ENCODE results near the gene ENOPH1.

The ENOPH1 gene

DNA sequence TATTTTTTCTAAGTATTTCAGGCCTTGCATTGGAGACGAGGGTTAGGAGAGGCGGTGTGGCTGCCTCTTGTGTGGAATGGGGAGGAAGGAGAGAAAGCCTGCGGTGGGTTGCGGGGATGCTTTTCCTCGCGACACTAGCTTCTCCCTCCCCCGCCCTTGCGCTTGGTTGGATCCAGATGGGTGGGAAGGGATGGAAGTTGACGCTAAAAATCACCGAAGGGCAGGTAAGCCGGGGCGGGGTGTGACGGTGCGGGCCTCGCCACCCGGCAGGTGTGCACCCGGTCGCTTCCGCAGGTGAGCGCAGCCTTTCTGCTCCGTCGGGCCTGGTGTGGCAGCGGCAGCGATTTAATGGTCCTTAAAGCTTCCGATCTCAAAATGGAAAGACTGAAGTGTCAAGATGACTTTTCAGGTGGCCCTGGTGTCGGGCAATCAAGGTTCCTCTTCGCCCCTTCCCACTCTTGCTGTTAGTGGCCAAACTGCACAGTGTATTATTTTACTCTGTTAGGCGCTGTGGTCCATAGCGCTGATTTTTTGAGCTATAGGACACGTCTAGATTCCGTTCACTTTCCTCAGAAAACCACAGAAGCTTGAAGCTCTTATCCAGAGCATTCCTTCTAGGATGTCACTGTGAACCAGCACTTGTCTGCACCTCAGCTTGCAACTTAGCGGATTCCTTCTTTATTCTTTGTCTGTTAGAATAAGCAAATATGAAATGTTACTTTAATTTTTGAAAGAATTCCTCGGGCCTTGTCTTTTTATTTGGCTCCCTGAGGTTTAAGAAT lies 765 bp downstream of the ENOPH1 start:
- no peaks in the 10 kb centered on the region for H3F3A ChIP-seq (ENCODE audit: low read depth)
- no peaks in the 10 kb centered on the region for H3K9me2 ChIP-seq (replicated peaks; ENCODE audit: low read depth, low read length)
- no peak for TF ChIP-seq EZH2phosphoT487 (IDR thresholded peaks at IDR 0.05; ENCODE audit: borderline replicate concordance)
- TF ChIP-seq, protein P1, sequence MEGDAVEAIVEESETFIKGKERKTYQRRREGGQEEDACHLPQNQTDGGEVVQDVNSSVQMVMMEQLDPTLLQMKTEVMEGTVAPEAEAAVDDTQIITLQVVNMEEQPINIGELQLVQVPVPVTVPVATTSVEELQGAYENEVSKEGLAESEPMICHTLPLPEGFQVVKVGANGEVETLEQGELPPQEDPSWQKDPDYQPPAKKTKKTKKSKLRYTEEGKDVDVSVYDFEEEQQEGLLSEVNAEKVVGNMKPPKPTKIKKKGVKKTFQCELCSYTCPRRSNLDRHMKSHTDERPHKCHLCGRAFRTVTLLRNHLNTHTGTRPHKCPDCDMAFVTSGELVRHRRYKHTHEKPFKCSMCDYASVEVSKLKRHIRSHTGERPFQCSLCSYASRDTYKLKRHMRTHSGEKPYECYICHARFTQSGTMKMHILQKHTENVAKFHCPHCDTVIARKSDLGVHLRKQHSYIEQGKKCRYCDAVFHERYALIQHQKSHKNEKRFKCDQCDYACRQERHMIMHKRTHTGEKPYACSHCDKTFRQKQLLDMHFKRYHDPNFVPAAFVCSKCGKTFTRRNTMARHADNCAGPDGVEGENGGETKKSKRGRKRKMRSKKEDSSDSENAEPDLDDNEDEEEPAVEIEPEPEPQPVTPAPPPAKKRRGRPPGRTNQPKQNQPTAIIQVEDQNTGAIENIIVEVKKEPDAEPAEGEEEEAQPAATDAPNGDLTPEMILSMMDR (conservative IDR thresholded peaks at IDR 0.05; ENCODE audit: low read length) = no peak
- H3K9ac ChIP-seq (ENCODE audit: low read depth, low read length, poor library complexity, severe bottlenecking) = peak overlapping the region; percentile 100
- peaks cover 70% of the 10 kb centered on the region for H4K20me1 ChIP-seq (ENCODE audit: insufficient read depth, low read length, poor library complexity, severe bottlenecking)
- no peaks in the 10 kb centered on the region for H3K9me3 ChIP-seq (ENCODE audit: insufficient read depth, low read depth, low read length)
- H3K27me3 ChIP-seq (ENCODE audit: insufficient read depth, low read length, poor library complexity, severe bottlenecking) = peaks cover 6% of the 10 kb centered on the region
- H3K36me3 ChIP-seq (ENCODE audit: insufficient read depth, low read length) = peaks cover 23% of the 10 kb centered on the region
- peaks cover 98% of the 10 kb centered on the region for H3K79me2 ChIP-seq (ENCODE audit: insufficient read depth, low read length)
- H2AFZ ChIP-seq (ENCODE audit: low read length) = peak overlapping the region; percentile 86
- H3K4me3 ChIP-seq (ENCODE audit: low read length, poor library complexity, severe bottlenecking) = peak overlapping the region; percentile 98
- H3K4me2 ChIP-seq (ENCODE audit: low read depth, low read length, poor library complexity, severe bottlenecking) = peak overlapping the region; percentile 74
- peaks cover 57% of the 10 kb centered on the region for H3K4me1 ChIP-seq (ENCODE audit: insufficient read depth, low read length, poor library complexity, severe bottlenecking)

DNA sequence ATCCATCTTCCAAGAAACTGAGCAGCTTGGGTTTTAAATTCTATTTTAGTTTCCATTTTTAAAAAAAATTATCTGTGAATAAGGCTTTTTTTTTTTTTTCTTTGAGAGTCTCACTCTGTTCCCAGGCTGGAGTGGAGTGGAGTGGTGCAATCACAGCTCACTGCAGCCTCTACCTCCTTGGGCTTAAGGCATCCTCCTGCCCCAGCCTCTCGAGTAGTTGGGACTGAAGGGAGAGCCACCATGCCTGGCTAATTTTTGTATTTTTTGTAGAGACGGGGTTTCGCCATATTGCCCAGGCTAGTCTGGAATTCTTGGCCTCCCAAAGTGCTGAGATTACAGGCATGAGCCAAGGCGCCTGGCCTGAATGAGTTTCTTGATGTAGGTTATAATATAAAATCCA lies 1.4 kb downstream of the ENOPH1 start:
- H3K79me2 ChIP-seq (ENCODE audit: insufficient read depth, low read length) = peaks cover 98% of the 10 kb centered on the region
- H3K9me3 ChIP-seq (ENCODE audit: insufficient read depth, low read depth, low read length) = no peaks in the 10 kb centered on the region
- no peak overlapping the region for H2AFZ ChIP-seq (ENCODE audit: low read length)
- no peak for TF ChIP-seq EZH2phosphoT487 (IDR thresholded peaks at IDR 0.05; ENCODE audit: borderline replicate concordance)
- TF ChIP-seq, protein P1 (conservative IDR thresholded peaks at IDR 0.05; ENCODE audit: low read length) = no peak
- H3K9me2 ChIP-seq (replicated peaks; ENCODE audit: low read depth, low read length) = no peaks in the 10 kb centered on the region
- peak overlapping the region; percentile 98 for H3K4me3 ChIP-seq (ENCODE audit: low read length, poor library complexity, severe bottlenecking)
- peaks cover 16% of the 10 kb centered on the region for H3K36me3 ChIP-seq (ENCODE audit: insufficient read depth, low read length)
- peaks cover 6% of the 10 kb centered on the region for H3K27me3 ChIP-seq (ENCODE audit: insufficient read depth, low read length, poor library complexity, severe bottlenecking)
- no peaks in the 10 kb centered on the region for H3F3A ChIP-seq (ENCODE audit: low read depth)
- H3K9ac ChIP-seq (ENCODE audit: low read depth, low read length, poor library complexity, severe bottlenecking) = peak overlapping the region; percentile 100
- H4K20me1 ChIP-seq (ENCODE audit: insufficient read depth, low read length, poor library complexity, severe bottlenecking) = peaks cover 67% of the 10 kb centered on the region
- peaks cover 50% of the 10 kb centered on the region for H3K4me1 ChIP-seq (ENCODE audit: insufficient read depth, low read length, poor library complexity, severe bottlenecking)
- peak overlapping the region; percentile 74 for H3K4me2 ChIP-seq (ENCODE audit: low read depth, low read length, poor library complexity, severe bottlenecking)

DNA sequence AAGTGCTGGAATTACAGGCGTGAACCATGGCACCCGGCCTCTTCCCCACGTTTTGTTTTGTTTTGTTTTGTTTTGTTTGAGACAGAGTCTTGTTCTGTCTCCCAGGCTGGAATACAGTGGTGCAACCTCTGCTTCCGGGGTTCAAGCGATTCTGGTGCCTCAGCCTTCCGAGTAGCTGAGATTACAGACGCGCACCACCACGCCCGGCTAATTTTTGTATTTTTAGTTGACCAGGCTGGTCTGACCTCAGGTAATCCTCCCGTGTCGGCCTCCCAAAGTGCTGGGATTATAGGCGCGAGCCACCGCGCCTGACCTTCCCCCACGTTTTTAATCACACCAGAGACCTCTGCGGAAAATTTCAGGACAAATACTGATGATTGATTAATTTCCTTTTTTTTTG lies 2.2 kb downstream of the ENOPH1 start:
- Histone ChIP-seq H3K36me3 (ENCODE audit: insufficient read depth, low read length) (peaks cover 8% of the 10 kb centered on the region), H3K4me2 (ENCODE audit: low read depth, low read length, poor library complexity, severe bottlenecking) (peak overlapping the region; percentile 74), H2AFZ (ENCODE audit: low read length) (no peak overlapping the region), H3K9ac (ENCODE audit: low read depth, low read length, poor library complexity, severe bottlenecking) (peak overlapping the region; percentile 100), H3K79me2 (ENCODE audit: insufficient read depth, low read length) (peaks cover 98% of the 10 kb centered on the region), H4K20me1 (ENCODE audit: insufficient read depth, low read length, poor library complexity, severe bottlenecking) (peaks cover 67% of the 10 kb centered on the region), H3K27me3 (ENCODE audit: insufficient read depth, low read length, poor library complexity, severe bottlenecking) (peaks cover 6% of the 10 kb centered on the region), H3F3A (ENCODE audit: low read depth) (no peaks in the 10 kb centered on the region), H3K4me1 (ENCODE audit: insufficient read depth, low read length, poor library complexity, severe bottlenecking) (peaks cover 52% of the 10 kb centered on the region), H3K9me2 (replicated peaks; ENCODE audit: low read depth, low read length) (no peaks in the 10 kb centered on the region), H3K9me3 (ENCODE audit: insufficient read depth, low read depth, low read length) (no peaks in the 10 kb centered on the region), H3K4me3 (ENCODE audit: low read length, poor library complexity, severe bottlenecking) (peak overlapping the region; percentile 98)
- TF ChIP-seq EZH2phosphoT487 (IDR thresholded peaks at IDR 0.05; ENCODE audit: borderline replicate concordance) = no peak
- TF ChIP-seq, protein P1 (conservative IDR thresholded peaks at IDR 0.05; ENCODE audit: low read length) = no peak

All from Loucy (cell line).